NCI-H128 (cell line): Measurements from ENCODE around the gene PCLAF.
"Not testable (repeated sequence)": the region's sequence is repeated elsewhere in the genome, so short reads cannot be mapped to it uniquely, and the experiment has no call there.

Source experiments
- DNase-seq: peaks from one replicate; lab custom pipeline; 2025; ENCODE audit not compliant: unreplicated experiment; lab: John Stamatoyannopoulos, UW

The PCLAF gene

GRCh38 chr15:64381000-64381751, at the start of gene PCLAF:
TSS of gene PCLAF (minus strand) at chr15:64381441. CDS start at chr15:64381371, 70 bp downstream.
- DNase-seq = peak; percentile 91

GRCh38 chr15:64430000-64430735, 48.9 kb upstream of the PCLAF start:
- peak; percentile 63 for DNase-seq

- DNase-seq = no peak
These were observed 48.2 kb upstream of the PCLAF start for GRCh38 chr15:64429448-64429847.

GRCh38 chr15:64426845-64427465, 45.7 kb upstream of the PCLAF start:
- DNase-seq = no peak

GRCh38 chr15:64425221-64425620, 44.0 kb upstream of the PCLAF start:
- no peak for DNase-seq

- no peak for DNase-seq
These were observed 42.7 kb upstream of the PCLAF start for GRCh38 chr15:64423970-64424369.

GRCh38 chr15:64422697-64423096, 41.5 kb upstream of the PCLAF start:
- no peak for DNase-seq

GRCh38 chr15:64412216-64412615, 31.0 kb upstream of the PCLAF start:
- no peak for DNase-seq

GRCh38 chr15:64400583-64400982, 19.3 kb upstream of the PCLAF start:
- DNase-seq = no peak

GRCh38 chr15:64398575-64398974, 17.3 kb upstream of the PCLAF start:
- DNase-seq = no peak

GRCh38 chr15:64396789-64397188, 15.5 kb upstream of the PCLAF start:
- no peak for DNase-seq

GRCh38 chr15:64392471-64392870, 11.2 kb upstream of the PCLAF start:
- DNase-seq = not testable (repeated sequence)

GRCh38 chr15:64389036-64389435, 7.8 kb upstream of the PCLAF start:
- DNase-seq = no peak

- peak; percentile 71 for DNase-seq
These were observed 6.4 kb upstream of the PCLAF start, which contains the start of gene TRIP4 for GRCh38 chr15:64387562-64388168. TSS of gene TRIP4 (plus strand) at chr15:64387836. CDS start at chr15:64387864, 28 bp downstream.

GRCh38 chr15:64386291-64386690, 5.0 kb upstream of the PCLAF start:
- no peak for DNase-seq

GRCh38 chr15:64383760-64384159, 2.5 kb upstream of the PCLAF start:
- no peak for DNase-seq

GRCh38 chr15:64380130-64380870, 941 bp downstream of the PCLAF start:
- DNase-seq = not testable (repeated sequence)

- no peak for DNase-seq
These were observed 1.9 kb downstream of the PCLAF start for GRCh38 chr15:64379216-64379960.

- no peak for DNase-seq
These were observed 7.9 kb downstream of the PCLAF start for GRCh38 chr15:64373360-64373759.

- not testable (repeated sequence) for DNase-seq
These were observed 9.9 kb downstream of the PCLAF start for GRCh38 chr15:64371383-64371782.
